Mucosa of descending colon (tissue), 3 donors: ENCODE data around the gene TLE2. TPM values are rescaled to one million over a fixed set of nuclear protein-coding genes. Genes with fewer than 3 reads are reported as not detected.
"Not testable (repeated sequence)": the region's sequence is repeated elsewhere in the genome, so short reads cannot be mapped to it uniquely, and the experiment has no call there.

Experiments
- ATAC-seq: fragments of 200-7000 bp; cut with Tn5 transposase; one replicate; pipeline ENCODE4 v1.9.1; 2020; ENCODE audit warnings: mild to moderate bottlenecking, moderate library complexity
- DNase-seq, 3 donors: peaks; one replicate each; pipeline ENCODE4 v3.0.0-alpha.2; 2020
- H3K36me3 ChIP-seq: fragments of 200-600 bp; one replicate; pipeline ENCODE4 v1.8.0; 2021; ENCODE audit warnings: low read depth, mild to moderate bottlenecking
- H3K4me1 ChIP-seq: fragments of 200-600 bp; one replicate; pipeline ENCODE4 v1.8.0; 2021; ENCODE audit warnings: low read depth, mild to moderate bottlenecking
- H3K4me3 ChIP-seq: fragments of 200-600 bp; one replicate; pipeline ENCODE4 v1.8.0; 2021; ENCODE audit warnings: mild to moderate bottlenecking
- H3K9me3 ChIP-seq: fragments of 200-600 bp; one replicate; pipeline ENCODE4 v1.8.0; 2021; ENCODE audit warnings: mild to moderate bottlenecking
- intact Hi-C, 2 donors: fragments of 100-400 bp; cut with DNase I in 1 of 2; cut with micrococcal nuclease in 1 of 2; formaldehyde crosslinking; loops; one replicate each; pipeline versions ENCODE4 v1.11.0 to v1.11.1; 2022; cut with DNase I, micrococcal nuclease
- total RNA-seq, 3 donors: library from RNA; stranded (reverse); fragmentation: NEBNext Ultra II Directional in 2 of 3; extraction: Animal tissue kit (Norgen Biotek cat#: 25700) in 2 of 3; gene quantifications; one replicate each; pipeline versions ENCODE4 v1.2.1 to v1.2.4, GENCODE V29; 2021 to 2023
- TF ChIP-seq, protein P1 (sequence below): fragments of 200-600 bp; IDR thresholded peaks from one replicate; pipeline ENCODE4 v1.8.0; 2022; ENCODE audit warnings: antibody characterized with exemption, mild to moderate bottlenecking
- donor health status: DM: no; HTN: no; CAD: no; lungs with moderate emphysema.
- donor health status: DM: no; HTN: no; CAD: no.
- donor health status: DM: no; HTN: yes; CAD: no.

The TLE2 gene
- total RNA-seq, 3 donors from 2014 or later, result 40.0 to 66.5 (median 63.5) TPM

DNA sequence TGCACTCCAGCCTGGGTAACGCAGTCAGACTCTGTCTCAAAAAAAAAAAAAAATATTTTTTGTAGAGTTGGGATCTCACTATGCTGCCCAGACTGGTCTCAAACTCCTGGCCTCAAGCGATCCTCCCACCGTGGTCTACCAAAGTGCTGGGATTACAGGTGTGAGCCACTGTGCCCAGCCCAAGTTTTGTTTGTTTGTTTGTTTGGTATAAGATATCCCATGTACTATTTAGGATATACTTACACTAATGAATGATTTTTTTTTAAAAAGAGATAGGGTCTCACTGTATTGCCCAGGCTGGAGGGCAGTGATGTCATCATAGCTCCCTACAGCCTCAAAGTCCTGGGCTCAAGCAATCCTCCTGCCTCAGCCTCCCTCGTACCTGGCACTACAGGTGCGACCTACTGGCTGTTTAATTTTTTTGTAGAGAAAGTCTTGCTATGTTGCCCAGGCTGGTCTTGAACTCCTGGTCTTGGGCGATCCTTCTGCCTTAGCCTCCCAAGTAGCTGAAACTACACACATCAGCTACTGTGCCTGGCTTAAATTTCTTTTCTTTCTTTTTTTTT, 27.8 kb downstream of the TLE2 start:
- TF ChIP-seq, protein P1, sequence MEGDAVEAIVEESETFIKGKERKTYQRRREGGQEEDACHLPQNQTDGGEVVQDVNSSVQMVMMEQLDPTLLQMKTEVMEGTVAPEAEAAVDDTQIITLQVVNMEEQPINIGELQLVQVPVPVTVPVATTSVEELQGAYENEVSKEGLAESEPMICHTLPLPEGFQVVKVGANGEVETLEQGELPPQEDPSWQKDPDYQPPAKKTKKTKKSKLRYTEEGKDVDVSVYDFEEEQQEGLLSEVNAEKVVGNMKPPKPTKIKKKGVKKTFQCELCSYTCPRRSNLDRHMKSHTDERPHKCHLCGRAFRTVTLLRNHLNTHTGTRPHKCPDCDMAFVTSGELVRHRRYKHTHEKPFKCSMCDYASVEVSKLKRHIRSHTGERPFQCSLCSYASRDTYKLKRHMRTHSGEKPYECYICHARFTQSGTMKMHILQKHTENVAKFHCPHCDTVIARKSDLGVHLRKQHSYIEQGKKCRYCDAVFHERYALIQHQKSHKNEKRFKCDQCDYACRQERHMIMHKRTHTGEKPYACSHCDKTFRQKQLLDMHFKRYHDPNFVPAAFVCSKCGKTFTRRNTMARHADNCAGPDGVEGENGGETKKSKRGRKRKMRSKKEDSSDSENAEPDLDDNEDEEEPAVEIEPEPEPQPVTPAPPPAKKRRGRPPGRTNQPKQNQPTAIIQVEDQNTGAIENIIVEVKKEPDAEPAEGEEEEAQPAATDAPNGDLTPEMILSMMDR, result no peak
- DNase-seq (no peak), ATAC-seq (no peak)
- H3K36me3 ChIP-seq, result no peaks in the 10 kb centered on the region
- no peaks in the 10 kb centered on the region for H3K9me3 ChIP-seq
- intact Hi-C loops, result no loop called here
- no peak overlapping the region for H3K4me3 ChIP-seq
- no peaks in the 10 kb centered on the region for H3K4me1 ChIP-seq

DNA sequence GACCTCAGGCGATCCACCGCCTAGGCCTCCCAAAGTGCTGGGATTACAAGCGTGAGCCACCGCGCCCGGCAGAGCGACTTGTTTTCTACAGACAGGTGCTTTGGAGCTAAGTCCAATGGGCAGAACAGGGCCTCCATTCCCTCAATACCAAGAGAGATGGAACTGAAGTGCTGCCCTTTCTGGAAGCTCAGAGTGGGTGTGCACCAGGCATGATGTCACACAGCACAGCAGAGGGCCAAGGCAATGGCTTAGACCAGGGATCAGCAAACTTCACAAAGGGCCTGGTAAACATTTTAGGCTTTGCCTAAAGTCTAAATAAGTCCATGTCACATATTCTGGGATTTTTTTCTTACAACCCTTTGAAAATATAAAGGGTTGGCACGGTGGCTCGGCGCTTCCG, 30.4 kb downstream of the TLE2 start:
- ATAC-seq (no peak), DNase-seq (no peak)
- H3K9me3 ChIP-seq, result no peaks in the 10 kb centered on the region
- no peaks in the 10 kb centered on the region for H3K36me3 ChIP-seq
- intact Hi-C loops, result no loop called here
- no peak overlapping the region for H3K4me3 ChIP-seq
- TF ChIP-seq, protein P1, result no peak
- no peaks in the 10 kb centered on the region for H3K4me1 ChIP-seq

DNA sequence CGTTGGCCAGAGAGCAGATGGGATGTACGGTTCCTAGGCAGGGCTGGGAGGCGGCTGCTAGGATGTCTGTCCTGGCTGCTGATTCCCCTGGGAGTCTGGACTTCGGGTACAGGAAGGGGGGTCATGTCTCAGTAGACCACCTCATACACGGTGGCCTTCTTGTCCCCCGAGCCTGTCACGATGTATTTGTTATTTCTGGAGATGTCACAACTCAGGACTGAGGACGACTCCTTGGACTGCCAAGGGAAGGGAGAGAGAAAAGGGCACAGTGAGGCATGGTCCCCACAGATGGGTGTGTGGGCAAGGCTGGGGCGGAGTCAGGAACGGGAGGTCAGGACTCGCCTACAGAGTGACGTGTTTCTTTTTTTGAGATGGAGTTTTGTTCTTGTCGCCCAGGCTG, 31.4 kb downstream of the TLE2 start:
- intact Hi-C loops, result no loop called here
- Histone ChIP-seq H3K9me3 (no peaks in the 10 kb centered on the region), H3K4me1 (no peaks in the 10 kb centered on the region), H3K36me3 (no peaks in the 10 kb centered on the region), H3K4me3 (no peak overlapping the region)
- ATAC-seq (no peak), DNase-seq (no peak)
- TF ChIP-seq, protein P1, result no peak

DNA sequence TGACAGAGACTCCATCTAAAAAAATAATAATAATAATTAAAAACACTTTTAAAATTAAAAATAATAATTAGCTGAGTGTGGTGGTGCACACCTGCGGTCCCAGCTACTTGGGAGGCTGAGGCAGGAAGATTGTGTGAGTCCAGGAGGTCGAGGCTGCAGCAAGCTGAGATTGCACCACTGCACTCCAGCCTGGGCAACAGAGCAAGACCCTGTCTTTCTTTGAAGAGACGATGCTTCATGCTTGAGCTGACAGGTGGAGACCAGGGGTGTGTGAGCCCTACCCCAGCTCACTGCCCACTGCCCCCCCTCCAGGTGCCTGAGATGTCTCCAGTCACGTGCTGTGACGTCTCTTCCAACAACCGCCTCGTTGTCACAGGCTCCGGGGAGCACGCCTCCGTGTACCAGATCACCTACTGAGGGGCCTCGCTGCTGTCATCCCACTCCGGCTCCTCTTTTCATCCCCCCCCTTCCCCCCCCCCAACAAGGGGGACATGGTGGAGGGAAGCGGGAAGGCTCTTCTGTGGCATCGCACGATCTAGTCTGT, 34.4 kb downstream of the TLE2 start:
- intact Hi-C loops, result no loop called here
- DNase-seq (no peak), ATAC-seq (no peak)
- no peaks in the 10 kb centered on the region for H3K9me3 ChIP-seq
- no peak overlapping the region for H3K4me3 ChIP-seq
- no peaks in the 10 kb centered on the region for H3K4me1 ChIP-seq
- TF ChIP-seq, protein P1, result no peak
- no peaks in the 10 kb centered on the region for H3K36me3 ChIP-seq

DNA sequence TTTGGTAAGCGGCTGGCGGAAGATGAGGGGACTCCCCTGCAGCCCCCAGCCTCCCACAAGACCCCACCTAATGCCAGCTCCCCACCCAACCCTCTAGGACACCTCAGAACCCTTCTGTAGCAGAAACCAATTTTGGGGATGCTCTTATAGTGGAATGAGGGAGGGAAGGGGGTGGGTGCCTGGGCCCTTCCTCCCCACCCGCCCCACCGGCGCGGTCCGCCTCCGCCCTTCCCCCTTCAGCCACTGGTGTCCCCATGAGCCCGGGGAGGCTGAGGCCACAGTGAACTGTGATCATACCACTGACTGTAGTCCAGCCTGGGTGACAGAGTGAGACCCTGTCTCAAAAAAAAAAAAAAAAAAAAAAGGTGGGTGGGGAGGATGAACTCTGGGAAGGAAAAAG, 35.5 kb downstream of the TLE2 start:
- no peak for ATAC-seq
- TF ChIP-seq, protein P1, result no peak
- Histone ChIP-seq H3K4me3 (no peak overlapping the region), H3K9me3 (no peaks in the 10 kb centered on the region), H3K36me3 (no peaks in the 10 kb centered on the region), H3K4me1 (no peaks in the 10 kb centered on the region)
- no peak for DNase-seq
- intact Hi-C loops, result no loop called here

DNA sequence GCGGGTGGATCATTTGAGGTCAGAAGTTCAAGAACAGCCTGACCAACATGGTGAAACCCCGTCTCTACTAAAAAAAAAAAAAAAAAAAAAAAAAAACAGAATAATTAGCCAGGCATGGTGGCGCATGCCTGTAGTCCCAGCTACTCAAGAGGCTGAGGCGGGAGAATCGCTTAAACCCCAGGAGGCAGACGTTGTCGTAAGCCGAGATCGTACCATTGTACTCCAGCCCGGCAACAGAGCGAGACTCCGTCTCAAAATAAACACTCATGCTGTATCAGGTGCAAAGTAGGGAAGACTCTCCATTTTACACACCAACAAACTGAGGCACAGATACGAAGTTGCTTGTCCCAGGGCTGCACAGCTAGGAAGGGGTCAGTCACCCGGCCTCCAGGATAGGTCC, 36.1 kb downstream of the TLE2 start:
- H3K36me3 ChIP-seq, result no peaks in the 10 kb centered on the region
- H3K9me3 ChIP-seq, result no peaks in the 10 kb centered on the region
- TF ChIP-seq, protein P1, result no peak
- DNase-seq (no peak), ATAC-seq (no peak)
- H3K4me3 ChIP-seq, result no peak overlapping the region
- intact Hi-C loops, result no loop called here
- no peaks in the 10 kb centered on the region for H3K4me1 ChIP-seq

DNA sequence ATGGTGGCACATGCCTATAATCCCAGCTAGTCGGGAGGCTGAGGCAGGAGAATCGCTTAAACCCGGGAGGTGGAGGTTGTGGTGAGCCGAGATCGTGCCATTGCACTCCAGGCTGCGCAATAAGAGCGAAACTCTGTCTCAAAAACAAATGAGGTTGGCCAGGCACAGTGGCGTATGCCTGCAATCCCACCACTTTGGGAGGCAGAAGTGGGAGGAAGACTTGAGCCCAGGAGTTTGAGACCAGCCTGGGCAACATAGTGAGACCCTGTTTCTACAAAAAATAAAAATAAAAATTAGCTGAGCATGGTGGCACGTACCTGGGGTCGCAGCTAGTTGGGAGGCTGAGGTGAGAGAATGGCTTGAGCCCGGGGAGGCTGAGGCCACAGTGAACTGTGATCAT, 36.7 kb downstream of the TLE2 start:
- ATAC-seq, H3K36me3 ChIP-seq, H3K4me1 ChIP-seq, H3K4me3 ChIP-seq, DNase-seq, intact Hi-C loops, H3K9me3 ChIP-seq: not testable (repeated sequence)
